HG02884 (cell line): ENCODE results near the gene KRTAP12-4.
"Not testable (repeated sequence)": the region's sequence is repeated elsewhere in the genome, so short reads cannot be mapped to it uniquely, and the experiment has no call there.

ENCODE experiments used
- ATAC-seq: cut with Tn5 transposase; IDR thresholded peaks from one replicate; pipeline ENCODE4 v1.9.1; 2021; ENCODE audit warnings: mild to moderate bottlenecking, moderate library complexity; ENCODE audit not compliant: unreplicated experiment

The KRTAP12-4 gene

GRCh38 chr21:44687671-44688070, 33.2 kb upstream of the KRTAP12-4 start:
- no peak for ATAC-seq

- no peak for ATAC-seq
Measured at GRCh38 chr21:44686843-44687561, 32.5 kb upstream of the KRTAP12-4 start.

DNA sequence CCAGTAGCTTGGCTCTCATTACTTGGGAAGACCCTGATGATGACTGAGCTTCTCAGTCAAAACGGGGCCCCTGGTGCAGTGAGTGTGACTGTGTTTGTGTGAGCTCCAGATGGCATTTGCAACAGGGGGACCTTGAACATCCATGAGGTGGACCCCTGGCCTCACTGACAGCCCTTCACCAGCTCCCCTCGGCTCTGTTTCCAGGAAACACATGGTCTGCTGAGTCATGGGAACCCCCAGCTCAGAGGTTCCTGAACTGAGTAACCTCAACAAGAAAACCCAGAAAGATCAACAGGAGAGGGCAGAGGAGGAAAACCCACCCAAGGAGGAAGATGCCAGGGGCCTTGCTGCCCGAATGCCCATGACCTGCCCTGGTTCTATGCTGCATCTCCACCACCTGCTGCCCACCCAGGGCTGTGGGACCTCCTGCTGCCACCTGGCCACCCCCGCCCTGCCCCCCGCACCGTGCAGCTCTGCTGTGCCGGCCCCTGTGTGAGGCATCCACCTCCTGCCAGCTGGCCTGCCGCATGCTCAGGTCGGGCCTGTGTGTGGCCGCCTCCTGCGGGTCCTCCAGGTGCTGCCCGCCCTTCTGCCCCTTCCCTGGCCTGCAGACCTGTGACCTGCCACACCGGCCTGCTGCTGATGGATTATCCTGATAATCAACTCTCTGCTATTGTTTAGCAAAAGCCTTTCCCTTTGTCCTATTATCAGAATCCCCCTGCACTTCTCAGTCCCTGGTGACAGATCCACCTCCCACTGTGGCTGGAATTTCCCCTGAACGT, 31.7 kb upstream of the KRTAP12-4 start:
- ATAC-seq, result no peak

DNA sequence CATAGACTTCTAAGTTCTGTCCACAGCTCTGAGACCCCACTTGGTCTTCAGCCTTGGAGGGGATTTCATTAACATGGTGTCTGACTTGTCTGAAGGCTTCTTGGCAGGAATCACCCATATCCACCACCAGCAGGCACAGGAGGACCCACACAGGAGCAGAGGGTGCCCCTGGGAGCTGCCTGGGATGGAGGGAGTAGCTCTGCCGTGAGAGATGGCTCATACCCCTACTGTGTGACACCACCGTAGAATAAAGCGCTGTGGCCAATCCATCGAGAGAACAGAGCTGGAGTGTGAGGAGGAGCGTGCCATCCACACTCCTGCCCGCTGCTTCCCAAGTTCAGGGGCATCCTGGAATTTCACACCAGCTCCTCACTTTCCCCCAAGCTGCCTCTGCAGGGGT, 30.6 kb upstream of the KRTAP12-4 start:
- ATAC-seq, result not testable (repeated sequence)

DNA sequence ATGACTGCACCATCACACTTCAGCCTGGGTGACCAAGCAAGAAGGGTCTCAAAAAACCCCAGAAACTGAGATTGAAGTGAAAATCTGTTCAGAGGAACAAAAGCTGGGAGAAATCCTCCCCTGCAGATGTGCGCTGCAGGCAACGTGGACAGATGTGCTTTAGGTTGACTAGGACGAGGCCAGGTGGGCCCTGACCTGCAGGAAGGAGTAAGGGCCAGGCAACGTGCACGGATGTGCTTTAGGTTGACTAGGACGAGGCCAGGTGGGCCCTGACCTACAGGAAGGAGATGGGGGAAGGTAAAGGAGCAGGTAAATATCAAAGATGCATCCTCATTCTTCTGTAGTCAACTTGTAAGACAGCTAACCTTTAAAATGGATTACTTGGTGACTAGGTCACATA, 30.0 kb upstream of the KRTAP12-4 start:
- ATAC-seq, result no peak

GRCh38 chr21:44684077-44684476, 29.6 kb upstream of the KRTAP12-4 start:
- no peak for ATAC-seq

GRCh38 chr21:44682580-44683151, 28.2 kb upstream of the KRTAP12-4 start:
- no peak for ATAC-seq

- no peak for ATAC-seq
Measured at GRCh38 chr21:44681861-44682579, 27.6 kb upstream of the KRTAP12-4 start, which contains the start of gene KRTAP12-1. KRTAP12-1 (minus strand) TSS chr21:44682163; CDS start chr21:44682123, 40 bp downstream.

GRCh38 chr21:44681152-44681551, 26.7 kb upstream of the KRTAP12-4 start:
- ATAC-seq, result no peak

DNA sequence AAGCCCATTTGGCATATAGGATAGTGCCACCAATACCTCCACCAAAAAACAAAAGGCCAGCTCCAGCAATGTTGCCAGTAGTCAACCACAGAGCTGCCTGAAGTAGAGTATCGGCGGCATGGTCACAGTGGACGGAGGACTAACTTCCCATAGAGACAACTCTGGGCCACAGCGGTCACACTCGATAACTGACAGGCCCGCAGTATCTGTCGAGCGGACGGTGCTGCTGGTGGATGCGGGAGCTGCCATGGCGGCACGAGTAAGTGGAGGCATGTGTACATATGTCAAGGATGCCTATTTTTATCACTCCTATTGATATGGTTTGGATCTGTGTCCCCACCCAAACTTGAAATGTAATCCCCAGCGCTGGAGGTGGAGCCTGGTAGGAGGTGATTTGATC, 23.4 kb upstream of the KRTAP12-4 start:
- no peak for ATAC-seq

DNA sequence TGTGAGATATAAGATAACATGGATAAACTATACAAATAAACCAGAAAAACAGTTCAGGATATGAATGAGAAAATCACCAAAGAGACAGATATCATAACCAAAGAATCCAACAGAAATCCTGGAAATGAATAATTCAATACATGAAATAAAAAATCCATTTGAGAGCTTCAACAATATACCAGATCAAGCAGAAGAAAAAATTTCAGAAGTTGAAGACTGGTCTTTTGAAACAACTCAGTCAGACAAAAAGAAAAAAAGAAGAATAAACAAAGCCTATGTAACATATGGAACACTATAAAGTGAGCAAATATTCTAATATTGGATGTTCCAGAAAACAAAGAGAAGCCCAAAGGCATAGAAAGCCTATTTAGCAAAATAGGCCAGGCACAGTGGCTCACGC, 17.5 kb upstream of the KRTAP12-4 start:
- ATAC-seq, result no peak

GRCh38 chr21:44670642-44671432, 16.4 kb upstream of the KRTAP12-4 start:
- ATAC-seq, result no peak

DNA sequence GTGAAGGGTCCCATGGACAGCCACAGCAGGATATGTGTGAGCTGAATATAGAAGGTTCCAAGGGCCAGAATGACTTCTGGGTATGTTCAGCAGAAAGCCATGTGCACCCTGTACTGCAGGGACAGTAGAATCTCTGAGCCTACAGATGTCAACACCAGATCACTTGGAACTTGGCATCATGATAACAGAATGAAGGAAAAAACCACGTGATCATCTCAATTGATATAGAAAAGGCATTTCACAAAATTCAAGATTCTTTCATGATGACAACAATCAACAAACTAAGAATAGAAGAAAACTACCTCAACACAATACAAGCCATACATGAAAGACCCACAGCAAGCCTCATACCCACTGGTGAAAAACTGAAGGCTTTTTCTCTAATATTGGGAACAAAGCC, 13.2 kb upstream of the KRTAP12-4 start:
- ATAC-seq, result no peak

GRCh38 chr21:44666401-44667320, 12.2 kb upstream of the KRTAP12-4 start, which contains the start of gene KRTAP12-2:
KRTAP12-2 (minus strand) TSS chr21:44666927; CDS start chr21:44666886, 41 bp downstream.
- no peak for ATAC-seq

- no peak for ATAC-seq
Measured at GRCh38 chr21:44664691-44665090, 10.2 kb upstream of the KRTAP12-4 start.

DNA sequence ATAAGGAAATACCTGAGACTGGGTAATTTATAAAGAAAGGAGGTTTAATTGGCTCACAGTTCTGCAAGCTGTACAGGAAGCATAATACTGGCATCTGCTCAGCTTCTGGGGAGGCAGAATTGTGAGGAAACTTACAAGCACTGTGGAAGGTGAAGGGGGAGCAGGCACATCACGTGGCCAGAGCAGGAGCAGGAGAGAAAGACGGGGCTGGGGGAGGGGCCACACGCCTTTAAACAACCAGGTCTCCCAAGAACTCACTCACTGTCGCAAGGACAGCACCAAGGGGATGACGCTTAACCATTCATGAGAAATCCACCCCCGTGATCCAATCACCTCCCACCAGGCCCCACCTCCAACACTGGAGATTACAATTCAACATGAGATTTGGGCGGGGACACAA, 7.1 kb upstream of the KRTAP12-4 start:
- ATAC-seq, result not testable (repeated sequence)

- ATAC-seq, result no peak
Measured at GRCh38 chr21:44658913-44659595, 4.6 kb upstream of the KRTAP12-4 start.

GRCh38 chr21:44658541-44658910, 4.1 kb upstream of the KRTAP12-4 start:
- ATAC-seq, result no peak
